A673 (cell line): ENCODE measurements around the gene BMPR1A. TPM values are rescaled to one million over a fixed set of nuclear protein-coding genes. Genes with fewer than 3 reads are reported as not detected.

ENCODE experiments used
- BruUV-seq: library from RNA; stranded (reverse); fragments of 400-500 nt; replicated peaks from 2 replicates; lab custom pipeline; 2021; lab: Mats Ljungman, UMichigan
- CTCF ChIA-PET: fragments of 300-600 bp; sonication (Branson Sonifier 250); formaldehyde crosslinking; loops from one replicate; lab custom pipeline; 2022; ENCODE audit warnings: antibody characterized with exemption; lab: Charles Lee
- POLR2A ChIA-PET: fragments of 300-600 bp; sonication (Branson Sonifier 250); formaldehyde crosslinking; loops from one replicate; lab custom pipeline; 2022; ENCODE audit warnings: antibody characterized with exemption; ENCODE audit not compliant: low non-redundant PET; lab: Charles Lee
- DNase-seq: peaks from one replicate; pipeline ENCODE4 v3.0.0-alpha.2; 2015; ENCODE audit warnings: low spot score
- H3K27ac ChIP-seq: fragments of 200-600 bp; sonication (generic); 2 replicates; pipeline ENCODE4 v1.5.1; 2016; ENCODE audit warnings: mixed run types, low read depth, mild to moderate bottlenecking, mixed read lengths, antibody characterized with exemption, low read length; ENCODE audit not compliant: poor library complexity, severe bottlenecking
- H3K27me3 ChIP-seq: fragments of 200-600 bp; sonication (generic); replicated peaks from 2 replicates; pipeline ENCODE4 v1.6.1; 2017; ENCODE audit warnings: mixed run types, low read depth, mild to moderate bottlenecking, mixed read lengths, antibody characterized with exemption, low read length; ENCODE audit not compliant: insufficient read depth, poor library complexity
- H3K36me3 ChIP-seq: fragments of 200-600 bp; sonication (generic); 2 replicates; pipeline ENCODE4 v1.6.1; 2016; ENCODE audit warnings: mixed run types, mild to moderate bottlenecking, mixed read lengths, antibody characterized with exemption, low read length; ENCODE audit not compliant: insufficient read depth, poor library complexity, severe bottlenecking
- H3K4me1 ChIP-seq: fragments of 200-600 bp; sonication (generic); 2 replicates; pipeline ENCODE4 v1.6.1; 2017; ENCODE audit warnings: mixed run types, mild to moderate bottlenecking, mixed read lengths, antibody characterized with exemption, low read length; ENCODE audit not compliant: insufficient read depth, poor library complexity, severe bottlenecking
- H3K4me3 ChIP-seq: fragments of 200-600 bp; sonication (generic); 2 replicates; pipeline ENCODE4 v1.5.1; 2016; ENCODE audit warnings: low read depth, mixed run types, mild to moderate bottlenecking, mixed read lengths, low read length; ENCODE audit not compliant: poor library complexity, severe bottlenecking
- H3K9me3 ChIP-seq: fragments of 200-600 bp; sonication (generic); 2 replicates; pipeline ENCODE4 v1.6.1; 2016; ENCODE audit warnings: mixed run types, low read depth, mild to moderate bottlenecking, mixed read lengths, antibody characterized with exemption, low read length; ENCODE audit not compliant: poor library complexity, severe bottlenecking
- EZH2 ChIP-seq: fragments of 200-600 bp; sonication (generic); IDR thresholded peaks from 2 replicates; pipeline ENCODE4 v1.6.1; 2017; ENCODE audit warnings: borderline replicate concordance, low read depth, mild to moderate bottlenecking, mixed read lengths, antibody characterized with exemption, low read length; ENCODE audit not compliant: poor library complexity, severe bottlenecking
- intact Hi-C: fragments of 100-400 bp; cut with micrococcal nuclease; formaldehyde crosslinking; loops from one replicate; pipeline ENCODE4 v1.10.0; 2022; ENCODE audit not compliant: unreplicated experiment
- total RNA-seq: library from RNA; stranded (reverse); gene quantifications from 2 replicates; pipeline ENCODE4 v1.2.3, GENCODE V29; 2021
- TF ChIP-seq, protein P1 (sequence below): fragments of 300-800, 200-600 bp; sonication (generic); conservative IDR thresholded peaks from 2 replicates; pipeline ENCODE4 v1.5.1; 2017; ENCODE audit warnings: low read depth, mild to moderate bottlenecking, antibody characterized with exemption, low read length, moderate library complexity, mixed read lengths

Gene BMPR1A
- total RNA-seq, 1 experiment from 2014 or later = 136 TPM

DNA sequence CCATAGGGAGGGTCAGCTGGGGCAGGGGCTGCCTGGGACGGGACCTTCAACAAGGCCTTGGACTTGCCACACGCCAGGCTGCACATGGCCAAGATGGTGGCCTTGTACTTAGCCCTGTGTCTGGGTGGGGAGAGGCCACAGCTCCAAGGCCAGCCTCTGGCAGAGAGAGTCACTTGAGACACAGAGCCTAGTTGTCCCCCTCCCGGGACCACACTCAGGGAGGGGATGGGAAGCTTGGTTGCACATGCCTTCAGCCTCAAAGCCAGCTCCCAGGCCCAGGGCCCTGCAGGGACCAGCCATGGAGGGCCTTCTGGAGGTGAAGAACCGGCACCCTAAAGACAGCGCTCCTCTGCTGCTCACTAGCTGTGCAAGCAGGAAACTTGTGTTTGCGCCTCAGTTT lies 184.3 kb downstream of the BMPR1A start:
- no peak for DNase-seq
- Histone ChIP-seq H3K36me3 (no peaks in the 10 kb centered on the region), H3K27ac (no peak overlapping the region), H3K9me3 (no peaks in the 10 kb centered on the region), H3K4me1 (no peaks in the 10 kb centered on the region), H3K4me3 (no peak overlapping the region), H3K27me3 (no peaks in the 10 kb centered on the region)
- ChIA-PET POLR2A (no interaction called here), CTCF (interaction anchor here (0.6 kb wide), 1 partner anchor 94 kb away, joined by 4 read pairs; no protein-coding TSS in a partner anchor)
- BruUV-seq = no TSS peak
- TF ChIP-seq, protein P1, sequence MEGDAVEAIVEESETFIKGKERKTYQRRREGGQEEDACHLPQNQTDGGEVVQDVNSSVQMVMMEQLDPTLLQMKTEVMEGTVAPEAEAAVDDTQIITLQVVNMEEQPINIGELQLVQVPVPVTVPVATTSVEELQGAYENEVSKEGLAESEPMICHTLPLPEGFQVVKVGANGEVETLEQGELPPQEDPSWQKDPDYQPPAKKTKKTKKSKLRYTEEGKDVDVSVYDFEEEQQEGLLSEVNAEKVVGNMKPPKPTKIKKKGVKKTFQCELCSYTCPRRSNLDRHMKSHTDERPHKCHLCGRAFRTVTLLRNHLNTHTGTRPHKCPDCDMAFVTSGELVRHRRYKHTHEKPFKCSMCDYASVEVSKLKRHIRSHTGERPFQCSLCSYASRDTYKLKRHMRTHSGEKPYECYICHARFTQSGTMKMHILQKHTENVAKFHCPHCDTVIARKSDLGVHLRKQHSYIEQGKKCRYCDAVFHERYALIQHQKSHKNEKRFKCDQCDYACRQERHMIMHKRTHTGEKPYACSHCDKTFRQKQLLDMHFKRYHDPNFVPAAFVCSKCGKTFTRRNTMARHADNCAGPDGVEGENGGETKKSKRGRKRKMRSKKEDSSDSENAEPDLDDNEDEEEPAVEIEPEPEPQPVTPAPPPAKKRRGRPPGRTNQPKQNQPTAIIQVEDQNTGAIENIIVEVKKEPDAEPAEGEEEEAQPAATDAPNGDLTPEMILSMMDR = no peak
- TF ChIP-seq EZH2 = no peak
- intact Hi-C loops = loop anchor here (1.0 kb wide), 1 partner anchor 252 kb away; no protein-coding TSS in a partner anchor

DNA sequence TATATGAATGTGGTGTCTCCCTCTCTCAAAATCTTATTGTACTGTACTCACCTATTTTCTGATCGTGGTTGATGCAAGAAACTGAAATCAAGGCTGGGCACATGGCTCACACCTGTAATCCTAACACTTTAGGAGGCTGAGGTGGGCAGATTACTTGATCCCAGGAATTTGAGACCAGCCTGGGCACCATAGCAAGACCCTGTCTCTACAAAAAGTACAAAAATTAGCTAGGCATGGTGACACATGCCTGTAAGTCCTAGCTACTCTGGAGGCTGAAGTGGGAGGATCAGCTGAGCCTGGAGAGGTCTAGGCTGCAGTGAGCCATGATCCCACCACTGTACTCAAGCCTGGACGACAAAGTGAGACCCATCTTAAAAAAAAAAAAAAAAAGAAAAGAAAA lies 185.0 kb downstream of the BMPR1A start:
- H3K27me3 ChIP-seq = no peaks in the 10 kb centered on the region
- CTCF ChIA-PET = no interaction called here
- no peaks in the 10 kb centered on the region for H3K9me3 ChIP-seq
- TF ChIP-seq EZH2 = no peak
- TF ChIP-seq, protein P1 = no peak
- no TSS peak for BruUV-seq
- no peaks in the 10 kb centered on the region for H3K4me1 ChIP-seq
- no peak overlapping the region for H3K4me3 ChIP-seq
- DNase-seq = no peak
- no peak overlapping the region for H3K27ac ChIP-seq
- intact Hi-C loops = no loop called here
- POLR2A ChIA-PET = no interaction called here
- H3K36me3 ChIP-seq = no peaks in the 10 kb centered on the region

DNA sequence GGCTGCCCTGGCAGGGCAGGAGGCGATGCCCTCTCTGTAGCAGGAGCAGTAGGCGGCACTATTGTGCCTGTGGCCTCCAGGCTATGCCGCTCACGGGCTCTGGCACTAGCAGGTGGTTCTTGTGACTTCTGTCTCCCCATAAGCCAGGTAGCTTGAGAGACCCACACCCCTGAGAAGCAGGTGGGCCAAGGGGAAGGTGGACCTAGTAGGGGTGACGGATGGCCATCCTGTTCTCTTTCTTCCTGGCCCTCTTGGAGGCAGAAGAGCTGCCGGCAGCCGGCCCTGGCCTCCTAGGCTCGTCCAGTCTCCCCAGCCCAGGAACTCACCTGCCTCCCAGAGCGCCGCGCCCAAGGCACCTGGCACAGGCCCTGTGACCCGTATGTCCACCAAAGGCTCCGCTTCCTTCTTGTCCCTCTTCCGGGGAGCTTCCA lies 185.6 kb downstream of the BMPR1A start:
- DNase-seq = no peak
- H3K36me3 ChIP-seq = no peaks in the 10 kb centered on the region

More for the DNA sequence above, 185.6 kb downstream of the BMPR1A start:
- Histone ChIP-seq H3K4me3 (no peak overlapping the region), H3K9me3 (no peaks in the 10 kb centered on the region), H3K27me3 (no peaks in the 10 kb centered on the region), H3K4me1 (no peaks in the 10 kb centered on the region), H3K27ac (no peak overlapping the region)
- no peak for TF ChIP-seq EZH2
- TF ChIP-seq, protein P1 = no peak
- CTCF ChIA-PET = no interaction called here
- BruUV-seq = no TSS peak
- POLR2A ChIA-PET = no interaction called here
- intact Hi-C loops = no loop called here
